ENCODE measurements around the gene HSD3B2.

DNA sequence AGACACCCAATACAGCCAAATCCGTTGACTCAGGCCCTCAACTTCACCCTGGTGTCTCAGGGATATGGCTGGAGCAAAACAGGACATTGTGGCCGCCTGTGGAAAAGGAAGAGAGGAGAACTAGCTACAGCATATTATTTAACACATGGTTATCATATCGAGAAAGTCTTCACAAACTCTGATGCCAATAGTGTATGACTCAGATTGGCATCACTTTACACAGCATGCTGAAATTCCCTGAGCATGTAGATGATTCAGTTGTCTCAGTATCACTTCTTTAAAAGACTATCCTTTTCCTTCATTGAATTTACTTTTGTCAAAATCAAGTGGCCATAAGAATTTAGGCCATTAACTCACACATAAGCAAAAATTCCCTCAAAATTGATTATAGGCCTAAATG lies 20.1 kb downstream of the HSD3B2 start:
- TF ChIP-seq, protein P1, sequence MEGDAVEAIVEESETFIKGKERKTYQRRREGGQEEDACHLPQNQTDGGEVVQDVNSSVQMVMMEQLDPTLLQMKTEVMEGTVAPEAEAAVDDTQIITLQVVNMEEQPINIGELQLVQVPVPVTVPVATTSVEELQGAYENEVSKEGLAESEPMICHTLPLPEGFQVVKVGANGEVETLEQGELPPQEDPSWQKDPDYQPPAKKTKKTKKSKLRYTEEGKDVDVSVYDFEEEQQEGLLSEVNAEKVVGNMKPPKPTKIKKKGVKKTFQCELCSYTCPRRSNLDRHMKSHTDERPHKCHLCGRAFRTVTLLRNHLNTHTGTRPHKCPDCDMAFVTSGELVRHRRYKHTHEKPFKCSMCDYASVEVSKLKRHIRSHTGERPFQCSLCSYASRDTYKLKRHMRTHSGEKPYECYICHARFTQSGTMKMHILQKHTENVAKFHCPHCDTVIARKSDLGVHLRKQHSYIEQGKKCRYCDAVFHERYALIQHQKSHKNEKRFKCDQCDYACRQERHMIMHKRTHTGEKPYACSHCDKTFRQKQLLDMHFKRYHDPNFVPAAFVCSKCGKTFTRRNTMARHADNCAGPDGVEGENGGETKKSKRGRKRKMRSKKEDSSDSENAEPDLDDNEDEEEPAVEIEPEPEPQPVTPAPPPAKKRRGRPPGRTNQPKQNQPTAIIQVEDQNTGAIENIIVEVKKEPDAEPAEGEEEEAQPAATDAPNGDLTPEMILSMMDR (IDR thresholded peaks at IDR 0.05) = no peak
- no peak for TF ChIP-seq POLR2A (IDR thresholded peaks at IDR 0.05)
